ENCODE results near the gene NIN.
"Not testable (repeated sequence)": the region's sequence is repeated elsewhere in the genome, so short reads cannot be mapped to it uniquely, and the experiment has no call there.

Gene NIN

GRCh38 chr14:50719911-50720759 lies 110.8 kb downstream of the NIN start:
- no peak for DNase-seq (ENCODE audit: low spot score)

- DNase-seq (ENCODE audit: low spot score), result no peak
These were observed 112.0 kb downstream of the NIN start for GRCh38 chr14:50718949-50719348.

- DNase-seq (ENCODE audit: low spot score), result no peak
These were observed 113.2 kb downstream of the NIN start for GRCh38 chr14:50717811-50718210.

- peak; percentile 53 for DNase-seq (ENCODE audit: low spot score)
These were observed 116.4 kb downstream of the NIN start for GRCh38 chr14:50714450-50715073.

- DNase-seq (ENCODE audit: low spot score), result no peak
These were observed 119.9 kb downstream of the NIN start for GRCh38 chr14:50711043-50711442.

- DNase-seq (ENCODE audit: low spot score), result no peak
These were observed 125.9 kb downstream of the NIN start for GRCh38 chr14:50705026-50705593.

- no peak for DNase-seq (ENCODE audit: low spot score)
These were observed 126.4 kb downstream of the NIN start for GRCh38 chr14:50704454-50705010.

- no peak for DNase-seq (ENCODE audit: low spot score)
These were observed 133.2 kb downstream of the NIN start for GRCh38 chr14:50697659-50698290.

GRCh38 chr14:50694260-50694659 lies 136.7 kb downstream of the NIN start:
- not testable (repeated sequence) for DNase-seq (ENCODE audit: low spot score)

GRCh38 chr14:50688875-50689274 lies 142.1 kb downstream of the NIN start:
- no peak for DNase-seq (ENCODE audit: low spot score)

GRCh38 chr14:50679674-50680073 lies 151.3 kb downstream of the NIN start:
- no peak for DNase-seq (ENCODE audit: low spot score)

- DNase-seq (ENCODE audit: low spot score), result no peak
These were observed 152.8 kb downstream of the NIN start for GRCh38 chr14:50678163-50678562.

GRCh38 chr14:50677527-50678063 lies 153.4 kb downstream of the NIN start:
- no peak for DNase-seq (ENCODE audit: low spot score)

- DNase-seq (ENCODE audit: low spot score), result no peak
These were observed 154.0 kb downstream of the NIN start for GRCh38 chr14:50676814-50677516.

GRCh38 chr14:50675597-50675996 lies 155.4 kb downstream of the NIN start:
- DNase-seq (ENCODE audit: low spot score), result no peak

GRCh38 chr14:50670866-50671256 lies 160.1 kb downstream of the NIN start:
- DNase-seq (ENCODE audit: low spot score), result no peak

GRCh38 chr14:50670196-50670865 lies 160.6 kb downstream of the NIN start:
- DNase-seq (ENCODE audit: low spot score), result no peak

Data from germinal center (tissue), 1 donor.